ENCODE measurements around the gene TLR1. TPM values are rescaled to one million over a fixed set of nuclear protein-coding genes. Genes with fewer than 3 reads are reported as not detected.

Gene TLR1
- polyA plus RNA-seq, 4 donors = 3.7 to 5.9 (median 4.5) TPM

Other genes starting within 250 kb of the TLR1 start
- 10 to 100 TPM; 58.3 to 76.9 (median 72.0) TPM for gene KLF3, start 140.6 kb downstream of the TLR1 start, polyA plus RNA-seq (ENCODE audit: insufficient read length in 4 of 4)
- gene TLR10, start 21.8 kb downstream of the TLR1 start, polyA plus RNA-seq (ENCODE audit: insufficient read length in 4 of 4) = 1 to 10 TPM in 1 of 4 donors, under 1 TPM in 3; 0.26 to 1.2 (median 0.89) TPM
- gene TLR6, start 52.0 kb upstream of the TLR1 start, polyA plus RNA-seq (ENCODE audit: insufficient read length in 4 of 4) = under 1 TPM; 0.44 to 1.00 (median 0.81) TPM
- gene FAM114A1, start 63.0 kb upstream of the TLR1 start, polyA plus RNA-seq (ENCODE audit: insufficient read length in 4 of 4) = 10 to 100 TPM; 27.4 to 35.0 (median 31.3) TPM
- 1 to 10 TPM; 3.5 to 4.8 (median 4.0) TPM for gene TMEM156, start 227.6 kb upstream of the TLR1 start, polyA plus RNA-seq (ENCODE audit: insufficient read length in 4 of 4)